ENCODE measurements around the gene SLC23A2. TPM values are rescaled to one million over a fixed set of nuclear protein-coding genes. Genes with fewer than 3 reads are reported as not detected.

The SLC23A2 gene
- total RNA-seq, 4 donors from 2014 or later, result 2.6 to 3.6 (median 3.1) TPM

DNA sequence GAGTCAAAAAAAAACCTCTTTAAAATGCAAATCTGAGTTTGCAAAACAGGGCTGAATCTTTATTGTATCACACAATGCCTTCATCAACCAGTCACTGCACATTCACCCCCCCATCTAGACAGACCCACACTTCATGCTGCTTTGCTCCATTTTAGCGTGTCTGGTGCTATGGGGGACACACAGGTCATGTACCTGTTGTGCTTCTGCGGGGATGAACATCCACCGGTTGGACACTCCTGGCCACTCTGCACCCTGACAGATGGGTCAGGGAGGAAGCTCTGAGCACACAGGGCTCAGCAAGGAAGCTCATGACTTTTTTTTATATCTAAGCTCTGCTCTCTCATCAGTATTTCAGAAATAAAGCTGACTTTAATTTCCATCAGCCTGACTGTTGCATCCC lies 143.3 kb downstream of the SLC23A2 start:
- H3K27me3 ChIP-seq, result no peaks in the 10 kb centered on the region
- ATAC-seq (no peak), DNase-seq (no peak)
- H3K27ac ChIP-seq, result no peak overlapping the region
- peaks cover 0 to 53% of the 10 kb centered on the region in 2 donors for H3K36me3 ChIP-seq
- no peaks in the 10 kb centered on the region for H3K9me3 ChIP-seq
- in situ Hi-C loops (cut with MboI; ENCODE audit: low sequenced_read_pairs in 4 of 4), result no loop called here
- TF ChIP-seq, protein P1, sequence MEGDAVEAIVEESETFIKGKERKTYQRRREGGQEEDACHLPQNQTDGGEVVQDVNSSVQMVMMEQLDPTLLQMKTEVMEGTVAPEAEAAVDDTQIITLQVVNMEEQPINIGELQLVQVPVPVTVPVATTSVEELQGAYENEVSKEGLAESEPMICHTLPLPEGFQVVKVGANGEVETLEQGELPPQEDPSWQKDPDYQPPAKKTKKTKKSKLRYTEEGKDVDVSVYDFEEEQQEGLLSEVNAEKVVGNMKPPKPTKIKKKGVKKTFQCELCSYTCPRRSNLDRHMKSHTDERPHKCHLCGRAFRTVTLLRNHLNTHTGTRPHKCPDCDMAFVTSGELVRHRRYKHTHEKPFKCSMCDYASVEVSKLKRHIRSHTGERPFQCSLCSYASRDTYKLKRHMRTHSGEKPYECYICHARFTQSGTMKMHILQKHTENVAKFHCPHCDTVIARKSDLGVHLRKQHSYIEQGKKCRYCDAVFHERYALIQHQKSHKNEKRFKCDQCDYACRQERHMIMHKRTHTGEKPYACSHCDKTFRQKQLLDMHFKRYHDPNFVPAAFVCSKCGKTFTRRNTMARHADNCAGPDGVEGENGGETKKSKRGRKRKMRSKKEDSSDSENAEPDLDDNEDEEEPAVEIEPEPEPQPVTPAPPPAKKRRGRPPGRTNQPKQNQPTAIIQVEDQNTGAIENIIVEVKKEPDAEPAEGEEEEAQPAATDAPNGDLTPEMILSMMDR (IDR thresholded peaks at IDR 0.05 in 4 of 5, conservative IDR thresholded peaks at IDR 0.05 in 1 of 5), result no peak
- TF ChIP-seq POLR2A (IDR thresholded peaks at IDR 0.05), result no peak
- H3K4me1 ChIP-seq, result no peaks in the 10 kb centered on the region
- H3K4me3 ChIP-seq, result no peak overlapping the region
- intact Hi-C loops (cut with DNase I; ENCODE audit: low total_unique reads), result no loop called here

DNA sequence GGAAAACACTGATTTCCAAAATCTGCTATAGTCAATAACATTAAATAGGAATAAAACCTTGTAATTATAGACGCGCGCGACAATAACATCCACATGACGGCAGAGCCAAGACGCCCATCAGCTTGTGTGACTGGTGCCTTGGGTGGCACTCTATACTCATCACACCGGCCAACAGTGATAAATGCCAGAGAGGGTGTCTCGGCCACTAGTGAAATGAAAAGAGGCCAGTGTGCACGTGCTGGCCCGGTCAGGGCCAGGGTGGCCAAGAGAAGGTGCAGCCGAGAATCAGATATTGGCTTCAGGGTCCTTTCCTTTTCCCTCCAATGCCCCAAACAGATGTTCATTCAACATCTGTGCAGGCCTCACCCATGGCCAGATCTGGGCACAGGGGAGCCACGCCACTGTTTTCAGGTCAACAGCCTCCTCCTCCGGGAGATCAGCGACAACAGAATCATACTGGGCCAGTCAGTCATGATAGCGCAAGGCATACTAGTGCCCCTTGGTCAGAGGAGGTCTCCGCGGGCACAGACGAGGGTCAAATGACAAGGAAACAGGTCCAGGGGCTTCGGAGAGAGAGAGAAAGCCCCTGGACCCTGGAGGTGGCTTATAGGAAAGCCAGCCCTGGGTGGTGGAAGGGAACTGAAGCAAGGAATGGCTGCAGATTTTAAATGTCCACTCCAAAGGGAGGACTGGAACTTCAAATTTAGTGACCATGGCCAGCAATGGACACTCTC lies 145.1 kb downstream of the SLC23A2 start:
- no peak overlapping the region for H3K27ac ChIP-seq
- ATAC-seq, result no peak
- H3K4me1 ChIP-seq, result no peaks in the 10 kb centered on the region
- TF ChIP-seq POLR2A (IDR thresholded peaks at IDR 0.05), result no peak
- TF ChIP-seq, protein P1 (IDR thresholded peaks at IDR 0.05 in 4 of 5, conservative IDR thresholded peaks at IDR 0.05 in 1 of 5), result no peak
- H3K4me3 ChIP-seq, result no peak overlapping the region
- H3K9me3 ChIP-seq, result no peaks in the 10 kb centered on the region
- H3K36me3 ChIP-seq, result peaks cover 0 to 37% of the 10 kb centered on the region in 2 donors
- no peaks in the 10 kb centered on the region for H3K27me3 ChIP-seq
- intact Hi-C loops (cut with DNase I; ENCODE audit: low total_unique reads), result no loop called here
- no peak for DNase-seq
- in situ Hi-C loops (cut with MboI; ENCODE audit: low sequenced_read_pairs in 4 of 4), result no loop called here

DNA sequence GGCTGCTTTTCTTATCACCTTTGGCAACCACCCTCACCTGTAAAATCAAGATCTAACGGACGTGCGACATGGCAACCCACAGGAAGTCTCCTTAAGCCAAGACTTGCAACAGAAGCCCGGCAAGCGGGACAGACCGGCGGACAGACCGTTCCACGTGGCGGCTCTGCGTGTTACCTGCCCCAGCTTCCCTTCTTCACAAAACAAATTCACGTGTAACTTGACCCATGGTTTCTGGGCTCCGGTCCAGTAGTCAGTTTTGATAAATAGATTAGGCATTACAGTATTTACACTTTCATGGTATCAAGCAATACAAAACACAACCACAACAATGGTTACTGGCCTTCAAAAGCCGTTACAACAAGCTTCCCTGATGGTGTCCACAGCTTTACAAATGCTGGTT lies 145.8 kb downstream of the SLC23A2 start:
- TF ChIP-seq, protein P1 (IDR thresholded peaks at IDR 0.05 in 4 of 5, conservative IDR thresholded peaks at IDR 0.05 in 1 of 5), result no peak
- no peak for TF ChIP-seq POLR2A (IDR thresholded peaks at IDR 0.05)
- intact Hi-C loops (cut with DNase I; ENCODE audit: low total_unique reads), result no loop called here
- DNase-seq (no peak), ATAC-seq (no peak)
- Histone ChIP-seq H3K27ac (no peak overlapping the region), H3K4me3 (no peak overlapping the region), H3K27me3 (no peaks in the 10 kb centered on the region), H3K36me3 (peaks cover 0 to 31% of the 10 kb centered on the region in 2 donors), H3K4me1 (no peaks in the 10 kb centered on the region), H3K9me3 (no peaks in the 10 kb centered on the region)
- in situ Hi-C loops (cut with MboI; ENCODE audit: low sequenced_read_pairs in 4 of 4), result no loop called here

DNA sequence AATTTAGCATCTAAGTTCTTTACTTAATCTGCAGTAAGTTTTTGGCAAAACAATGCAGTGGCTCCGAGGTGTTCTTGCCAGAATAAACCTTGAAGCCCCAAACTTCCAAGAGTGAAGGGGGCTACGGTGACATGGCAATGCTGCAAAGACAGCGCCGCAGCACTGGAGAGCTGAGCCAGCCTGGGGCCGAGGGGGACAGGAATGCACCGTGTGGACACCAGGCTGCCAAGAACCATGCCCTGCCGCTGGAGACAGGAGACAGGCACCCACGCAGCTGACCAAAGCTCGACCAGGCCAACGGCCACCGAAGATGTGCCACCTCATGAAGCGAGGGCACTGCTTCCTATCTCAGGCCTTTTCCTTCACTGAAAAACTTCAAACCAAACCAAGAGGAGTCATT lies 146.2 kb downstream of the SLC23A2 start:
- H3K27me3 ChIP-seq, result no peaks in the 10 kb centered on the region
- intact Hi-C loops (cut with DNase I; ENCODE audit: low total_unique reads) (no loop called here), in situ Hi-C loops (cut with MboI; ENCODE audit: low sequenced_read_pairs in 4 of 4) (no loop called here)
- H3K9me3 ChIP-seq, result no peaks in the 10 kb centered on the region
- H3K4me1 ChIP-seq, result no peaks in the 10 kb centered on the region
- TF ChIP-seq, protein P1 (IDR thresholded peaks at IDR 0.05 in 4 of 5, conservative IDR thresholded peaks at IDR 0.05 in 1 of 5), result no peak
- TF ChIP-seq POLR2A (IDR thresholded peaks at IDR 0.05), result no peak
- no peak overlapping the region for H3K27ac ChIP-seq
- DNase-seq (no peak), ATAC-seq (no peak)
- H3K36me3 ChIP-seq, result peaks cover 0 to 26% of the 10 kb centered on the region in 2 donors
- H3K4me3 ChIP-seq, result no peak overlapping the region

DNA sequence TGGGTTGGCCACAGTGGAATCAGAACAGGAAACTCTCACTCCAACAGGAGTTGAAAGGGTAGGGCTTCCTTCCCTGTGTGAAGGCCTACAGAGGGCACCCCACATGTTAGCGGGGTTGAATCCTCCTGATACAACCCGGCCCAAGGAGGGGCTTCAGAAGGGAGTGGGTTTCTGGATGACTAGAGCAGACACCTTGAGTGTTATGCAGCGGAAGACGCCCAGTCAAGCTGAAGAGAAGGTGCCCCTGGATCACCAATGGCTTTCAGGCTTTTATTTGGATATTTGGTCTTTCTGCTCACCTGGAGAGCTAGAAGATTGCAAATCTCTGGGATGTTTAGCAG lies 146.8 kb downstream of the SLC23A2 start:
- intact Hi-C loops (cut with DNase I; ENCODE audit: low total_unique reads) (no loop called here), in situ Hi-C loops (cut with MboI; ENCODE audit: low sequenced_read_pairs in 4 of 4) (no loop called here)
- TF ChIP-seq, protein P1 (IDR thresholded peaks at IDR 0.05 in 4 of 5, conservative IDR thresholded peaks at IDR 0.05 in 1 of 5), result no peak
- no peak for TF ChIP-seq POLR2A (IDR thresholded peaks at IDR 0.05)
- H3K4me3 ChIP-seq, result no peak overlapping the region
- H3K36me3 ChIP-seq, result peaks cover 0 to 26% of the 10 kb centered on the region in 2 donors
- no peak overlapping the region for H3K27ac ChIP-seq
- no peak for ATAC-seq
- no peak for DNase-seq
- H3K4me1 ChIP-seq, result no peaks in the 10 kb centered on the region
- H3K27me3 ChIP-seq, result no peaks in the 10 kb centered on the region
- no peaks in the 10 kb centered on the region for H3K9me3 ChIP-seq
